Cortex of kidney (tissue), 1 donor: ENCODE data around the gene PJA1.

Experiments used
- DNase-seq: peaks from one replicate; lab custom pipeline; 2025; lab: John Stamatoyannopoulos, UW

Gene PJA1

DNA sequence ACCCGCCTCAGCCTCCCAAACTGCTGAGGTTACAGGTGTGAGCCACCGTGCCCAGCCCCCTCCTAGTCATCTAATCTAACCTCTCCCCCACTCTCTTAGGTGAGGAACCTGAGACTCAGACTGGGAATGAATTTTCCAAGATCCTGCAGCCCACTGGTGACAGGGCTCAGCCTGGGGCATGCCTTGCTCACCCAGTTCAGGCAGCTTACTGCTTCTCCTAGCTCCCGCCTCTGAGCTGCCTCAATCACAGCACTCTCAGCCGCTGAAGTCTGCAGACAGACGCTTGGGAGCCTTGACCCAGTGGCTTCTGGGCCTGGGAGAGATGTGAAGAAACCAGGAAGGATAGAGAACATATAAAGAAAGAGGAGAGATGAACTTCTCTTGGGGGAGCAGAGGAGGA lies 24.4 kb downstream of the PJA1 start:
- no peak for DNase-seq

DNA sequence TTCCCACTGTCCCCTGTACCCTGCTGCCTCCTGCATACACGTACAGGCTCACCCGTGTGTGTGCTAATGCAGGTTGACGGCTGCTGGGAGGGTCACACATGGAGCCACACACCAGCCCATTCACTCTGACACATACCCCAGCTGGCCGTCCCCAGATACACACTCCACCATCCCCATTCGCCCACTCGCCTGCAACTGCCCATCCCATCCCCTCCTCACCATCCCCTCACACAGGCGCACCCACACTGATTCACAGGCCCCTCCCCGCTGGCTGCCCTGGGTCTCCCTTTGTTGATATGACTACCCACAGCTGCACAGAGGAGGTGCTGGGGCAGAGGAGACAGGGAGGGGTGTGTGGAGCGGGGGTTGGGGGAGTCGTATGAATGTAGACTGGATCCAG lies 25.7 kb downstream of the PJA1 start:
- DNase-seq = no peak

DNA sequence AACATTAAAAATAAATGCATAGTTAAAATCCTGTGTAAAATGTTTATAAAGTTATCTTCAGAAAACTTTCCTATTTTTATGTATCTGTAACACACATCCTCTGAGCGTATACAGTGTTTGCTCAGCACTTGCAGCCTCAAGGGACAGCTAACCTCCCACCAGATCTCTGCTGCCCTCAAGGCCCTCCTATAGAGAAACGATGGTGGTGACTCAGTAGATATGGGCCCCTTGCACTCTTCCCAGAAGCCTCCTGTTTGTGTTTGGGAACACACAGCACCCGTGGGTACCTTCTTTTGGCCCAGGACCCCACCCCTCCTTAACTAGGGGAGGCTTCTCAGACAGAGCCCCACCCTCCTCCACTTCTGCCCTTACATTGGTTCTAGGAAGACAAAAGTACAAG lies 26.7 kb downstream of the PJA1 start:
- no peak for DNase-seq

DNA sequence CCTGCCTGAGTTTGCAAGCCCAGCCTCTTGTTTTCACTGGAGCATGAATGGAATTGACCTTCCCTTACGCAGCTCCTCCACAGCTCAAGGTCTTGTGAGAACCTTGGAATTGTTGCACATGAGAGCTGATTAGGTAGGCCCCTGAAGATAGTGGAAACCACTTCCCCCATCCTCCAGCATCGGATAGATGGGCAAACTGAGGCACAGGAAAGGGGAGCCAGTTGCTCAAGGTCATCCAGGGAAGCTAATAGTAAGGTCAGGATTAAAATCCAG lies 27.2 kb downstream of the PJA1 start:
- DNase-seq = no peak

DNA sequence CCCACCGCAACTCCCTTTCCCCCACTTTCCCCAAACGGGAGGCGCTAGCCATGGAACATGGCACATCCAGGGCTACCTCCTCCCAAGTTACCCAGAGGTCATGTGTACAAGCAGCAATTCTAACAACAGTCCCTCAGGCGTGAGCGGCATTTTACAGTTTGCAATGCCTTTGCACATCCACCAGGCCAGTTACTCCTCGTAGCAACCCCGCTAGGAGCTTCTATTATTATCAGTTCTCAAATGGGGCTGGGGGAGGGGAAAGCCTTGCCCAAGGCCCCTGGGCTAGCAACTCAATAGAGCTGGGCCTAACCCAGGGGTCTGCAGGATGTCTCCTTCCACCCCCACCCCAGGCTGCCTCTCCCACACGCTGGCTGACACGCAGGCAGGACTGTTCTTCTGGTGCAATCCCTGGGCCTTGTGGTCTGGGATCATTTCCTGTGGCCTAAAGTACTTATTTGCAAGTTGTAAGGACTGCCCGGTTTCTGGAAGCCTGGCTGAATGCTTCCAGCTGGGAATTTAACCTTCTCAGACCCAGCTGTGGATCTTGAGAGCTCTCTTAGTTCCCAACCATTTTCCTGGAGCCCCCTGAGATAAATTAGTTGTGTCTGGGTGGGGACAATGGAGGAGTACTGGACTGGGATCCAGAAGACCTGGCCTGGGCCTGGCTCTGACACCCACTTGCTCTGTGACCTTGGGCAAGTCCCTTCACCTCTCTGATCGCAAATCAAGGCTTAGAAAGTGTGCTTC lies 27.7 kb downstream of the PJA1 start:
- no peak for DNase-seq

DNA sequence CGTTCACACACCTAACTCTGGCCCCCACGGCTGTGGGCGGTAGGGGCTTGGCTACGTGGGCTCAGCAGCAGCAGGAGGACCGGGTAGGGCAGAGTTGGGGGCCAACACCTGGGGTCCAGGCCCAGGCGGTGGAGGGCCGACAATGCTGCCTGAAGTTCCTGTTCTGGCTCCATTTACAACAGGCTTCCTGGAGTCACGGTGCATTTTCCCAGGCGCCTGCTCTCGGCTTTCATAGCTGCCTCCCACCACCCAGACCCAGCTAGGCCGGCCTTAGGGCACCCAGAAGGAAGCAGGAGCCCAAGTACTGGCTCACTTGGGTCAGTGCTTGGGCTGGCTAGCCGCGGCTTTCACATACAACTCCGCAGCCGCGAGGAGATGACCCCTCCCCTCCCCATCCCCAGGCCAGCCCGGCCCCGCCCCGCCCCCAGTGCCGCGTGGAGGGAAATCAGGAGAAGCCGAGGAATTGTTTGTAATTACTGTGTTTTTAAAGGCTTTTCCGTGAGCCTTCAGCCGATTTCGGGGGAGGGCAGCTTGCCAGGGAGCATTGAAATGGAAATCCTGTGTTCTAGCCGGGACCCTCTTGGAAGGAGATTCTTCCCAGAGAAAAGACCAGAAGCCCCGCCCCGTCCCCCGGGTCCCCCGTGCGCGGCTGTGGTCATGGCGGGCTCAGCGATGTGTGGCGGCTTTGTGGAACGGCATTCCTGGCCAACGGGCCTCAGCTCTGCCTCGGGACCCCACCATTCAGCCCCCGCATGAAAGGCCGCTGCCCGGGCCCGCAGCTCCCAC lies 28.5 kb downstream of the PJA1 start:
- DNase-seq = no peak

DNA sequence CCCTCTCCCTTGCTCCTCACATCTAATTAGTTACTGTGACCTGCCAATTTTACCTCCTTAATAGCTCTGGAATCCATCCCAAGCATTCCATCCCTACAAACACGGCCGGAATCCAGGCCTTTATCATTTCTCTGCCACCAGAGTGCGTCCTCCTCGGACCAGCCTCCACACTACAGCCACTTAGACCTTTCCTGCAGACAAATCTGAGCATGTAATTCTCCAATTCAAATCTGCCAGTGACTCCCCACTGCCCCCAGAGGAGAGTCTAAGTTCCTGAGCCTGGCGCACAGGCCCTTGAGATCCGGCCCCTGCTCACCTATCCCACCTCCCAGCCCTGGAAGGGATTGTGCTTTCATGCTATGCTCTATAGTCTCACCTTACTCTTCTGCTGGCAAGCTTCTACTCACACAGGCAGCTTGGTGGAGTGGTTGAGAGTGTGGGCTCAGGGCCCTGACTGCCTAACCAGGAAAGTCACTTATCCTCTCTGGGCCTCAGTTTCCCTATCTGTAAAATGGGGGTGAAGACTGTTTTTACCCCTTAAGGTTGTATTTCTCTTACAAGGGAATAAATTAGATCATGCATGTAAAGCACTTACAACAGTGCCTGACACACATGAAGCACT lies 31.2 kb downstream of the PJA1 start:
- DNase-seq = no peak

DNA sequence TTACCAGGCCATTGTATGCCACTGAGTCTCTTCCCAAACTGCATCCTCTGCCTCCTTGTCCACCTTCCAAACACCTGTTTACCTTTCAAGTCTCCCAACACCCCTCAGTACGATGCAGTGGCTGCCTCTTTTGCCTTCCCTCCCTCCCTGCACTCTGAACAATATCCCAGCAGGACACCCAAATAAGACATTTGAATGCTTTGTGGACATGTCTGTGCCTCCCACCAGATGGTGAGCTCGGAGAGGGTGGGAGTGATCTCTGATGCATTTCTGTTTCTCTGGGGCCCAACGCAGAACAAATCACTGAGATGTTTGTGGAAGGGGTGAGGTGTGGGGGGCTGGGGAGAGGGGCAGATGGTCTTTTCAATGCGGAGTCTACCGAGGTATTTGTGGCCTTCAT lies 33.4 kb downstream of the PJA1 start:
- no peak for DNase-seq

DNA sequence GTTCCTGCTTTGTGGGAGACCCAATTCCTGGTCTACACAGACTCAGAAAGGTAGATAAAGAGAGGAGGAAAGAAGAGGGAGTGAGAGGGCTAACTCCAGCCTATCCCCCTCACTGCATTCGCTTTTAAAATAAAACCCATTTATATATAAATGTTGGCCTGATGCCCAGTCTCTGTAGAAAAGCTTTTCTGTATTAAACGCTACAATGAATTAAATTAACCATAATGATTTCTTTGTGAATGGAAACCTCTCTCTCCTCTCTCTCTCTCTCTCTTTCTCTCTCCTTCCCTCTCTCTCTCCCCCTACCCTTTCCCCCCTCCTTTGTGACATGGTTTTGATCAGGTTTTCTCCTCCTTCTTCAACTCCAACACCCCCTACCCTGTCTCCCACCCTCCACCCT lies 34.8 kb downstream of the PJA1 start:
- DNase-seq = no peak

DNA sequence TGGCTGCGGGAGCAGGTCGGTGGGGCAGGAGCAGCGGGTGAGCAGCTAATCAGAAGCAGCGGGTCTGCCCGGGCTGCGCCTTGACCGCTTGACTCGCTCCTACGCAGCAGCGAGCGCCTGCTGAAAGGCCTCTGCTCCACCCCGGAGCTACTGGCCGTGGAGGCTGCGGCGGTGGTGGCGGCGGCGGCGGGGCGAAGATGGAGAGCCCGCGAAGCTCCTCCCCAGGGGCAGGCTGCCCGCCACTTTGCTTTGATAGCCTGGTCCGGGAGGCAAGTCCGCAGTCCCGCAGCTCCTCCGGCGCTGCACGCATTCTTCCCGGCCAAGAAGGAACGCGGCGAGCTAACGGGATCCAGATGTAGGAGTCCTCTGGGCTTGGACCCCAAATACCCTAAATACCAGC lies 36.7 kb downstream of the PJA1 start:
- no peak for DNase-seq

DNA sequence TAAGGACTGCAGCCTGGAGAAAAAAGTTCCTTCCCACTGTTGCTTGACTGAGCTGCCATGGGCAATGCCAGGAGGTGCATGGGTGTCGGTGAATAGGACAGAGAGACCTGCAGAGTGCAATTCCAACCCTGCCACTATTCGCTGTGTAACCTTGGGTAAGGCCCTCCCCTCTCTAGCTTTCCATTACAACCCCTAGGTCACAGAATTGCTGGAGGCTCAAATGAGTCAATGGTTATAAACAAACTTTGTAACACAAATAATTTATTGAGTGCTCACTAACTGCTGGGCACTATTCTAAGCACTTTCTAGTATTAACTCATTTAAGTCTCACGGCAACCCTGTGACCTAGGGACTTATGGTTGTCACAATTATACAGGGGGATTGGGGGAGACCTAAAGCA lies 37.8 kb downstream of the PJA1 start:
- DNase-seq = no peak

DNA sequence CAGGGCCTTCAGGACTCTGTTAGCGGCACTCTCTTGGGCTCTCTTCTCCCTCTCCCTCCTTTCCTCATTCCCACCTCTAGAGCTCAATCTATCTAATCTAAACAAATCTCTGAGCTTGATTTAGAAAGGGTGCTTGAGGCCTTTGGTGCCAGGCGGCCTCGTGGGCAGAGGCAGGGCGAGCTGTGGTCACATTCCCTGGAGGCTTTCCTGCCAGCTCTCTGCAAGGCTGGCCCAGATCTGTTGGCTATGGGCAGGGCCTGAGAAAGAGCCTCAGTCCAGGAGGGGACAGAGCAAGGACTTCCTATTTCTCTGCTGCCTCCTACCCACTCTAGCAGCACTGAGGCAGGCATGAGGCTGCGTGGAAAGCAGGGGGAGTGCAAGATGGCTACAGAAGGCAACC lies 38.6 kb downstream of the PJA1 start:
- DNase-seq = no peak

DNA sequence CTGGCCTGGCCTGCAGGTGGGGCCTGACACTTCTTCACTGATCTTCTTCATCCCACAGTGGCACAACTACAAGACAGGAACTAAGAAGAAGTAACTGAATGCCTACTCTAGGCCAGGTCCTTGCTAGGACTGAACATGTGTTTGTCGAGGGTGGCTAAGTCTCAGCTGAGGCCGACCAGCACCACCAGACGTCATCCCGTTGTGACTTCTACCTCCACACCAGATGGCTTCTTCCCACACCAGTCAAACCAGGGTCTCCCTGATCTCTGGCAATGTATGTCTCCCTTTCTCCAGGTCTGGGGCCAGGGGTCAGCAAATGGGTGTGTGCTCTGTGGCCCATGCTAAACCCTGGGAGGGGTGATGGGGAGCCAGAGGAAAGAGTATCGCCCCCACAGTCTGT lies 40.2 kb downstream of the PJA1 start:
- DNase-seq = no peak

DNA sequence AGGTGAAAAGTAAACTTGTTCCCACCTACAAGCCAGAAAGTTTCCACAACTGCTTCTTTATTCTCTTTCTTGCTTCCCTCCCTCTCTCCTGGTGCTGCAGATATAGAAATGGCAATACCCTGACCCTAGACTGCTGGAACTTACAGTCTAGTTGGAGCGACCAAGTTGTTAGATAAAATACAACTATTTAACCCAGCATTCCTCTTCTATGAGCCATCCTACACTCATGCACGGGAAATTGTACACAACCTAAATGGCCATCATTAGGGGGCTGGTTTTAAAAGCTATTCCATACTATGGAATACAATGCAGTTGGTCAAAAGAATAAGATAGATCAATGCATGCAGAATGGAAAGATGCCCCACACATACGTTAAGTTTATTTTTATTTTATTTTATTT lies 41.1 kb downstream of the PJA1 start:
- no peak for DNase-seq

DNA sequence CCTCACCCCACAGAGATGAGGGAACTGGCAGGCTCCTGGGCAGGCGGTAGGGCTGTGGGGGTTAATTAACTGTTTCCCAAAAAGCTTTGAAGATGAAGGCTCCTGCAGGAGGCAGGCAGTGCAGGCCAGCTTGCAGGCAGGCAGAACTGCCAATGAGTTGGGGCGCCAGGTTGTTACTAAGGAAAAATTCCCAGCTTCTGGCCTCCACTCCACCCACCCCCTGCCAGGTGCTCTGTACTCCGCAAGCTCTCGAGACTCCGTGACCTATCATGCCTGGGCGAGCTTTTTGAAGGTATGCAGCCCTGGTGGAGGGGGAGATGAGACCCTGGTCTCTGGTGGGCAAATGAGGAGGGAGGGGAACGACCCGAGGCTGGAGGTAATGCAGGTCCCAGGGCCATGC lies 41.8 kb downstream of the PJA1 start:
- no peak for DNase-seq

DNA sequence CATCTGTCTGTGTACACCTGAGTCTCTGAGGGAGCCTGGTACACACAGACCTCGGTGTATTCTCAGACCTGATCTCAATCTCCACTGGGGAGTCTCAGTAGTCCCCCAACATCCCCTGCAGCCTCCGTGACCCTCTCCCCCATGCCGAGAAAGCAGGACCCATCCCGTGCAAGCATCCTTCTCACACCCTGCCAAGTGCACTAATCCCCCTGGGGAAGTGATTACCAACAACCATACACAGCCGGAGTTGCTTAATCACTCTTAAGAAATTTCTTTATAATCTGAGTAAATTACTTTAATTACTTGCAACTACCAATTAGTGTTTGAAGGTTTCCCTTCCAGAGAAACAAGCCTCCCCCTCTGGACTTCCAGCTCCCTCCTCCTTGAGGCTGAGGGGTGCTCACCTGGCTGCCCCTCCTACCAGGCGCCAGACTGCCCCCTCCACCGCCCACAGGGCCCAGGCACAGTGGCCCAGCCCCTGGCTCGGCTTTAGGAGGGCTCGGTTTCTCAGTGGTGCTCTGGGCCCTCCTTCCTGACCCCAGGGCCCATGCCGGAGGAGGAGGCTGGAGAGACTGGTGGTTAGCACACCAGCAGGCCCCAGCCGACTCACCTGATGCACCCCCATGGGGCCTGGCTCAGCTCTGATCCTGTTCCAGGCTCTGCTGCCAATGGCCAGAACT lies 43.8 kb downstream of the PJA1 start:
- no peak for DNase-seq

DNA sequence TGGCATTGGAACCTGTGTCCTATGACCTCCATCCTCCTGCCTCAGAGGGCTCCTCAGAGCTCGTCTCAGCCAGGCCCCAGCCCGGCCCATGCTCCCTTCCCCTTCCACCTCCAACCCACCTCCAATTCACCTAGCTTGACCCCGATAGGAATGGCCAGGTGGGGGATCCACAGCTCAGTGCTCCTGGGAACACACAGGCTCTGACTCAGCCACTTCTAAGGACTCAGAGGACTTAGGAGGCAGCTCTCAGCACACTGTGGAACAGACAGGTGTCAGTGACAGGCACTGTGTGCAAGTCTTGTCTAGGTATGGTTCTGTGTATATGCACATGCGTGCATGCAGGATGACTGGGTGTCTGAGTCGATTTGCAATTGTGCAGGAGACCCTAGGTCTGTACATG lies 44.8 kb downstream of the PJA1 start:
- DNase-seq = no peak

DNA sequence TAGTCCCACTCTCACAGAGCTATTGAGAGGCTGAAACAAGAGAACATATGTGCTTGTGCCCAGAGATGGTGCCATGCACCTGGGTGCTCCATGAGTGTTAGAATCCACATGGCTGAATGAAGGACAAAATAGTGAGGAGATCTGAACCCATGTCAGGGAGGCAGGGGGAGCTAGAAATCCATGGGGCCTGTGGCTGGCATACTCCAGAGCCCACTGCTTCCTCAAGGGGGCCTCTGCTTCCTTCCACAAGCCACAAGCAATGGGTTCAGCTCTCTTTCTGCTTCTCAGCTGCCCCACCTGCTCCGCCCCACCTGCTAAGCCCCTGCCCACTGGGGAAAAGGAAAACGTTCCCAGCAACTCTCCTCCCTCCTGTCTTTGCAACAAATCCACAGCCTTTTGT lies 46.1 kb downstream of the PJA1 start:
- no peak for DNase-seq

DNA sequence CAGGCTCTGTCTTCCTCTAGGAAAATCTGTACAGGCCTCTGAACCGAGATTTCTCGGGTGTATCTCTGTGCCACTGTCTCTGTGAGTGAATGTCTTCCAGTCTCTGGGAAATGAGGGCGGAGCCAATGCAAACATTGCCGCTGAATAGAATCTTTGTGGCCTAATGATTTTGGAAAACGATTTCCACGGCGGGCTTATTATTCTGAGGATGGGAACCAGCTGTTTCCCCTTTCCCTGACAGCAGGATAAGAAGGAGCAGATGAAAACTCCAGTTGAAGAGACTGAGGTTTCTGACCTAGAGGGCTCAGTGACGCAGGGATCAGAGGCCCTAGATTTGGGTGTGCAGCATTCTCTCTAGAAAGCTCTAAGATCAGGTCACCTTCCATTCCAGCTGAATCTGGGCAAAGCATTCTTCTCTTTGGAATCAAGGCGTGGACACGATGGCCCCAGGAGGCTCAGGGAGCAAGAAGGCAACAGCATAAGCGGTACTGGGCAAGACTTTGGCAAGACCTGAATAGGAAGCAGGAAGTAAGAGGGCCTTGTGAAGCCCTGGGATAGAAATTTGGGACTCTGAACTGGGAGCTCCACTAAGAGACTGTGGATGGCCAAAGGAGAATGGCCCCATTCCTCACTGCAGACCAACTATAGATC lies 47.3 kb downstream of the PJA1 start:
- DNase-seq = no peak

DNA sequence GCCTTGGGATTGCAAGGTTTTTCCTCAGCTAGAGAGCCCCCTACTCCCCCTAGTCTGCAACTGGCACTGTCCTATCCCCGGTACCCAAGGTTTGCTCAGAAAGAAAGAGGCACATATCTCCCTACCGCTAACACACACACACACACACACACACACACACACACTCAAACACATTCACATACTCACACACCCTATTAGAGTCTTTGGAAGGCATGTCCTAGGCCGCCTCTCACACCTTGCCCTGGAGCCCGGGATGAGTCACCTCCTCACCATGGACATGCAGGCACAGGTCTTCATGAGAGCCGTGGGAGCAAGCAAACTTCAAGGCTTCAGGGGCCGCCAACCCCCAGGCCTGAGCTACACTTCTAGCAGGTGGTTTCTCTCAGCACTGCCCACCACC lies 49.2 kb downstream of the PJA1 start:
- no peak for DNase-seq

DNA sequence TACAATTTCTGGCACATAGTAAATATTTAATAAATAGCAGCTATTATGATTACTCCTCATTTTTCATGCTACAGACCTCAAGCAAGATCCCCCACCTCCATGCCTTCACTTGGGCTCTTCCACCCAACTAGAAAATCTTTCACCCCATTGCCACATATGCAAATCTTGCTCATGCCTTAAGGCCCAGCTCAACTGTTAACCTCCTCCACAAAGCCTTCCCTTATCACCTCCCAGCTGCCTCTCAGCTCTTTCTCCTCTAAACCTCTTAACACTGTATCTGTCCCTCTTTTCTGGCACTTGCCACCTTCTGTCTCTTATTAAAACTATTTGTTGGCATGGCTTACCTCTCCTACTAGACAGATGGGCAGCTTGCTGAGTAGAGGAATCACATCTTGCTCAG lies 51.5 kb downstream of the PJA1 start:
- no peak for DNase-seq
